Right renal pelvis (tissue), 4 donors: Measurements from ENCODE around the gene REST. TPM values are rescaled to one million over a fixed set of nuclear protein-coding genes. Genes with fewer than 3 reads are reported as not detected.

Experiments used
- DNase-seq, 4 donors: peaks; one replicate each; pipeline ENCODE4 v3.0.0-alpha.2; 2013; ENCODE audit warnings: low read depth in 4 of 4, low spot score in 3 of 4, missing footprints in 1 of 4
- polyA plus RNA-seq, 4 donors: library from polyadenylated mRNA; unstranded; fragments of 120-200 nt; gene quantifications; one replicate each; pipeline ENCODE4 v1.2.1, GENCODE V29; 2013; ENCODE audit not compliant: insufficient read length in 4 of 4

Gene REST
- polyA plus RNA-seq, 4 donors, result 48.2 to 60.2 (median 57.4) TPM

GRCh38 chr4:56976837-56977320, 69.2 kb downstream of the REST start:
- no peak for DNase-seq

DNA sequence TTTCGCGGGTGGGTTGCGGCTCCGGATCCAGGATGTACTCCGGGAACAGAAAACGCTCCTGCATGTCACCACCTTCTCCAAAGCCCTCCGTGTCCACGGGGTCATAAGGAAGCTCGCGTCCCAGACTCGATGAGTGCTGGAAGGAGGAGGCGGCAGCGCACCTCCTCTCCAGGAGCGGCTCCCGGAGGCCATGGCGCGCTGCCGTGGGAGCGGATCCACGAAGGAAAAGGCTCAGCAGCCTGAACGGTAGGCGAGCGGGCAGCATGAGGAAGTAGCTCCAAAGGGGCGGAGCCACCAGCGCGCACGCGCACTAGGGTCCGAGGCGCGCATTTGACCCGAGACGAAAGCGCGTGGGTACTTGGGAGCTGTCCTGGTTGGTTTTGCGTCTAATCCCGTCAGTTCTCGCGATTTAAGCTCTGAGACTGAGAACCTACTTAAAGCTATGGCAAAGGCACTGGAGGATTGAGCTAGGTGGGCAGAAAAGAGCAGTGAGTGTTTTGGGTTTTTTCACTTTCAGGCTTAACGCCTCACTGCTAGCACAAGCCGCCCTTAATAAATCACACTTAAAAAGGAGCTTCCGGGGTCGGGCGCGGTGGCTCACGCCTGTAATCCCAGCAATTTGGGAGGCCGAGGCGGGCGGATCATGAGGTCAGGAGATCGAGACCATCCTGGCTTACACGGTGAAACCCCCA, 69.8 kb downstream of the REST start, which contains the start of gene NOA1:
Gene NOA1, minus strand, starts transcription at position 286 of the 692 bp plus-strand sequence. Its CDS starts 21 bp downstream, at position 265.
- DNase-seq, result peak; percentile 98 to 99 (median 98)

GRCh38 chr4:56978750-56979303, 71.1 kb downstream of the REST start, which contains the start of gene POLR2B:
TSS of gene POLR2B (plus strand) at chr4:56978896. CDS start at chr4:56978986, 90 bp downstream.
- DNase-seq, result peak; percentile 86 to 90 (median 88)

DNA sequence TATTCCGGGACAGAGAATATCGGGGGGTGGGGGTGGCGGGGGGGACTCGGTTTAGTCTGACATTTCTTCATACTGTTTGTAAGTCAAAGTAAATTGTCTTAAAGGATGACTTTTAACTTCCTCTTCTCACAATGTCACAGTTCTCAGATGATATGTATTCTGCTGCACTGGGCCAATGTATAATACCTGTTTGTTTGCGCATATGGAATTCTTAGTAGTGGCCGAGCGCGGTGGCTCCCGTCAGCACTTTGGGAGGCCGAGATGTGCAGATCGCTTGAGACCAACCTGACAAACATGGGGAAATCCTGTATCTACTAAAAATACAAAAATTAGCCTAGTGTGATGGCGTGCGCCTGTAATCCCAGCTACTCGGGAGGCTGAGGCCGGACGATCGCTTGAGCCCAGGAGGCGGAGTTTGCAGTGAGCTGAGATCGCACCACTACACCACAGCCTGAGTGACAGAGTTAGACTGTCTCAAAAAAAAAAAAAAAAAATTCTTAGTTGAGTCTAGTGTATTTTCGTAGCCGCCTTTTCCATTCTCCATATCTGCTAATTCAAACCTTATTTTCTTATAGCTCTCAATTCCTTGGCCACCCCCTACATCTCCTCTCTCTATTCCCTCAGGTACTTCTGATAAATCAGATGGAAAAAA, 71.8 kb downstream of the REST start:
- DNase-seq, result no peak

- no peak for DNase-seq
Observed at GRCh38 chr4:56981795-56982201, 74.1 kb downstream of the REST start.

DNA sequence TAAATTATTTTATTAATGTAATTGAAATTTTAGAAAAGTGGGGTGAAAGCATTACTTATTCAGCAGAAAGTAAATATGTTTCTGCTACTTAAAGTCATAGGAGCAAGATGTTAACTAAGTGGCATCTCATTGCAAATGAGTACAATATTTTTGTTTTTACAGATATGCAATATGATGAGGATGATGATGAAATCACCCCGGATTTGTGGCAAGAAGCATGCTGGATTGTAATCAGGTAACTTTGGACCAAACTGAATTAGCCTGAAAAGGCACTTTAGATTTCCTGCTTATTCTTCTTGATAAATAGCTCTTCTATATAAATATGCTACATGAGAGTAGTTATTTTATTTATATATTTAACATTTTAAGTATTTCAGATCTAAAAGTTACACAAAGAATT, 78.5 kb downstream of the REST start:
- no peak for DNase-seq

DNA sequence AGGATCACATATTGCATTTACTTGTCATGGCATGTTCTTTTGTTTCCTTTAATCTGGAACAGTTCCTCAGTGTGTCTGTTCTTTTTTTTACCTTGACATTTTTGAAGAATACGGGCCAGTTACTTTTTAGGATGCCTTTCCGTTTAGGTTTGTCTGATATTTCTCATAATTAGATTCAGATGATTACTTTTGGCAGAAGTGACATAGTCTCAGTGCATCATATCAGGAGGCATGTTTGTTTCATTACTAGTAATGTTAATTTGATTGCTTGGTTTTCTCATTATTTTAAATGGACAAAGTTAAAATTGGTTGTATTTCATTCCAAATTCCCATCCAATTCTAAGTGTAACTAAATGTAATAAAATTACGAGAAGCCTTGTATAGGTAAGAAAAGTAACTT, 79.3 kb downstream of the REST start:
- DNase-seq, result no peak

- DNase-seq, result no peak
Observed at GRCh38 chr4:56990109-56990905, 82.6 kb downstream of the REST start.

DNA sequence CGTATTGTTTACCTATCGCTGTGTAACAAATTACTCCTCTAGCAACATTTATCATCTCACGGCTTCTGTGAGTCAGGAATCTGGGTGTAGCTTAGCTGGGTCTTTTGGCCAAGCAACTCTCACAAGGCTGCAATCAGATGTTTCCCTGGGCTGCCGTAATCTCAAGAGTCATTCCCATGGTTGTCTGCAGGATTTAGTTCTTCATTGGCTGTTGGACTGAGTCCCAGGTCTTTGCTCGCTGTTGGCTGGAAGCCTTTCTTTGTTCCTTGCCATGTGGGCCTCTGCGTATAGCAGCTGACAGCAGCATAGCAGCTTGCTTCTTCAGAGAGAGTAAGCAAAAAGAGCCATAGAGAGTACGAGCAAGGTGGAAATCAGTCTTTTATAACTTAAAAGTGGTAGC, 87.8 kb downstream of the REST start:
- DNase-seq, result peak in 1 of 4 donors; percentile 36

- DNase-seq, result no peak
Observed at GRCh38 chr4:56999751-57000150, 92.1 kb downstream of the REST start.

- no peak for DNase-seq
Observed at GRCh38 chr4:57013543-57014120, 105.9 kb downstream of the REST start.

Other genes with a start within 250 kb of the REST start
- 10 to 100 TPM; 13.6 to 18.7 (median 17.1) TPM for gene HOPX, start 226.6 kb upstream of the REST start, polyA plus RNA-seq
- gene SPINK2, start 86.2 kb upstream of the REST start, polyA plus RNA-seq, result under 1 TPM in 1 of 4 donors, not detected in 3; 0.17 TPM
- gene NOA1, start 69.7 kb downstream of the REST start, polyA plus RNA-seq, result 10 to 100 TPM; 20.6 to 24.1 (median 22.9) TPM
- 100 to 1,000 TPM in 3 of 4 donors, 10 to 100 TPM in 1; 94.5 to 119 (median 114) TPM for gene POLR2B, start 71.0 kb downstream of the REST start, polyA plus RNA-seq
- gene IGFBP7, start 202.5 kb downstream of the REST start, polyA plus RNA-seq, result 100 to 1,000 TPM; 651 to 699 (median 679) TPM